PFSK-1 (cell line): ENCODE results near the gene EXOC6B.

Experiments used
- POLR2AphosphoS5 ChIP-seq: IDR thresholded peaks from 2 replicates; pipeline ENCODE4 v1.6.1; 2012; ENCODE audit warnings: low read depth, mild to moderate bottlenecking, control low read depth, low read length, moderate library complexity
- REST ChIP-seq, 2 experiments: IDR thresholded peaks; 2 replicates each; pipeline versions ENCODE4 v1.6.1 to v1.8.0; 2011 to 2012; ENCODE audit warnings: low read depth in 2 of 2, low read length in 2 of 2, control low read depth in 1 of 2, inconsistent platforms in 1 of 2, mild to moderate bottlenecking in 1 of 2, moderate library complexity in 1 of 2; ENCODE audit not compliant: insufficient read depth in 1 of 2
- TAF1 ChIP-seq: IDR thresholded peaks from 2 replicates; pipeline ENCODE4 v1.6.1; 2012; ENCODE audit warnings: low read length, control low read depth, borderline replicate concordance; ENCODE audit not compliant: insufficient read depth

- no peak for TF ChIP-seq POLR2AphosphoS5
- TF ChIP-seq REST (IDR thresholded peaks at IDR 0.05; ENCODE audit: insufficient read depth in 1 of 2, low read depth in 2 of 2, low read length in 2 of 2) = no peak
- TF ChIP-seq TAF1 = no peak
Observed at GRCh38 chr2:72797740-72798139, 28.1 kb downstream of the EXOC6B start.
